Adrenal gland (tissue), 5 donors: ENCODE results near the gene SRRM2.

Experiments used
- POLR2A ChIP-seq, 2 donors: fragments of 450-650 bp; IDR thresholded peaks; one replicate each; pipeline ENCODE4 v1.6.1; 2017; ENCODE audit warnings: antibody characterized with exemption in 2 of 2, mild to moderate bottlenecking in 2 of 2, moderate library complexity in 1 of 2
- TF ChIP-seq, protein P1 (sequence below), 6 experiments: fragments of 450-650 bp in 4 of 6; fragments of 200-600 bp in 2 of 6; sonication (generic) in 1 of 6; IDR thresholded peaks; 1 replicate in 5 of 6; 2 replicates in 1 of 6; pipeline versions ENCODE4 v1.5.1 to v1.8.0; 2016 to 2021; ENCODE audit warnings: antibody characterized with exemption in 6 of 6, mild to moderate bottlenecking in 2 of 6, moderate library complexity in 1 of 6
- donor health status: DM: no; HTN: no; CAD: no.

- no peak for TF ChIP-seq POLR2A (IDR thresholded peaks at IDR 0.05)
- TF ChIP-seq, protein P1, sequence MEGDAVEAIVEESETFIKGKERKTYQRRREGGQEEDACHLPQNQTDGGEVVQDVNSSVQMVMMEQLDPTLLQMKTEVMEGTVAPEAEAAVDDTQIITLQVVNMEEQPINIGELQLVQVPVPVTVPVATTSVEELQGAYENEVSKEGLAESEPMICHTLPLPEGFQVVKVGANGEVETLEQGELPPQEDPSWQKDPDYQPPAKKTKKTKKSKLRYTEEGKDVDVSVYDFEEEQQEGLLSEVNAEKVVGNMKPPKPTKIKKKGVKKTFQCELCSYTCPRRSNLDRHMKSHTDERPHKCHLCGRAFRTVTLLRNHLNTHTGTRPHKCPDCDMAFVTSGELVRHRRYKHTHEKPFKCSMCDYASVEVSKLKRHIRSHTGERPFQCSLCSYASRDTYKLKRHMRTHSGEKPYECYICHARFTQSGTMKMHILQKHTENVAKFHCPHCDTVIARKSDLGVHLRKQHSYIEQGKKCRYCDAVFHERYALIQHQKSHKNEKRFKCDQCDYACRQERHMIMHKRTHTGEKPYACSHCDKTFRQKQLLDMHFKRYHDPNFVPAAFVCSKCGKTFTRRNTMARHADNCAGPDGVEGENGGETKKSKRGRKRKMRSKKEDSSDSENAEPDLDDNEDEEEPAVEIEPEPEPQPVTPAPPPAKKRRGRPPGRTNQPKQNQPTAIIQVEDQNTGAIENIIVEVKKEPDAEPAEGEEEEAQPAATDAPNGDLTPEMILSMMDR (IDR thresholded peaks at IDR 0.05) = no peak
These were observed 36.9 kb upstream of the SRRM2 start for GRCh38 chr16:2715519-2715918.
